GM12878 (cell line): Measurements from ENCODE around the gene DHRS4. TPM values are rescaled to one million over a fixed set of nuclear protein-coding genes. Genes with fewer than 3 reads are reported as not detected.
"Not testable (repeated sequence)": the region's sequence is repeated elsewhere in the genome, so short reads cannot be mapped to it uniquely, and the experiment has no call there.

ENCODE experiments used
- ATAC-seq: fragments of 200-7000 bp; cut with Tn5 transposase; 3 replicates; pipeline ENCODE4 v1.9.1; 2020; ENCODE audit warnings: mild to moderate bottlenecking, moderate library complexity
- BruUV-seq: library from RNA; stranded (reverse); fragments of 400-500 nt; replicated peaks from 2 replicates; lab custom pipeline; 2021; lab: Mats Ljungman, UMichigan
- CTCF ChIA-PET: fragments of 300-600 bp; sonication (Branson Sonifier 250); formaldehyde crosslinking; extraction: SDS; loops from one replicate; lab custom pipeline; 2021; ENCODE audit warnings: inconsistent platforms; lab: Yijun Ruan, JAX
- POLR2A ChIA-PET: fragments of 350-600 bp; formaldehyde crosslinking; extraction: SDS; loops from one replicate; lab custom pipeline; 2021; ENCODE audit warnings: inconsistent platforms; lab: Charles Lee
- RAD21 ChIA-PET: fragments of 300-600 bp; sonication (Branson Sonifier 250); formaldehyde crosslinking; loops from one replicate; lab custom pipeline; 2023; ENCODE audit warnings: antibody characterized with exemption; ENCODE audit not compliant: unreplicated experiment; lab: Charles Lee
- SMC1A ChIA-PET: fragments of 300-600 bp; sonication (Branson Sonifier 250); formaldehyde crosslinking; loops from one replicate; lab custom pipeline; 2023; ENCODE audit not compliant: unreplicated experiment, uncharacterized antibody; lab: Charles Lee
- DNase-seq: peaks from one replicate; pipeline ENCODE4 v3.0.0-alpha.2; 2011; ENCODE audit warnings: low read depth, low spot score
- FAIRE-seq: peaks from 3 replicates; lab custom pipeline; 2011; peaks lifted over from hg19 to GRCh38; lab: Jason Lieb, UNC
- H2AFZ ChIP-seq: 2 replicates; pipeline ENCODE4 v1.6.0; 2011; ENCODE audit warnings: low read depth, low read length, control low read depth; ENCODE audit not compliant: control insufficient read depth
- H3K27ac ChIP-seq: 2 replicates; pipeline ENCODE4 v1.5.1; 2011; ENCODE audit warnings: control low read depth; ENCODE audit not compliant: control insufficient read depth, insufficient read depth
- H3K27me3 ChIP-seq, 2 experiments: replicated peaks in 1 of 2; 2 replicates each; pipeline versions ENCODE4 v1.6.0 to v1.6.1; 2011; ENCODE audit warnings: low read length in 1 of 2; ENCODE audit not compliant: control insufficient read depth in 2 of 2, insufficient read depth in 2 of 2
- H3K36me3 ChIP-seq, 2 experiments: 2 replicates each; pipeline ENCODE4 v1.5.1; 2011; ENCODE audit warnings: low read length in 1 of 2; ENCODE audit not compliant: control insufficient read depth in 2 of 2, insufficient read depth in 2 of 2
- H3K4me1 ChIP-seq: 2 replicates; pipeline ENCODE4 v1.6.1; 2011; ENCODE audit warnings: mild to moderate bottlenecking, low read length, moderate library complexity, mixed read lengths; ENCODE audit not compliant: control insufficient read depth, insufficient read depth
- H3K4me2 ChIP-seq: 2 replicates; pipeline ENCODE4 v1.6.0; 2011; ENCODE audit warnings: control low read depth; ENCODE audit not compliant: control insufficient read depth, insufficient read depth
- H3K4me3 ChIP-seq: fragments of 200-600 bp; sonication (generic); 2 replicates; pipeline ENCODE4 v1.5.1; 2016
- H3K79me2 ChIP-seq: 2 replicates; pipeline ENCODE4 v1.6.0; 2011; ENCODE audit warnings: low read length; ENCODE audit not compliant: control insufficient read depth, insufficient read depth
- H3K9ac ChIP-seq: 2 replicates; pipeline ENCODE4 v1.8.0; 2011; ENCODE audit warnings: low read length, control low read depth, mixed read lengths; ENCODE audit not compliant: control insufficient read depth, insufficient read depth
- H3K9me3 ChIP-seq: replicated peaks from 3 replicates; pipeline ENCODE4 v1.5.1; 2011; ENCODE audit warnings: mild to moderate bottlenecking, low read length; ENCODE audit not compliant: control insufficient read depth, insufficient read depth
- H4K20me1 ChIP-seq: 2 replicates; pipeline ENCODE4 v1.6.0; 2011; ENCODE audit not compliant: control insufficient read depth, insufficient read depth
- FOXM1 ChIP-seq: IDR thresholded peaks from 2 replicates; pipeline ENCODE4 v1.6.1; 2012; ENCODE audit warnings: low read depth, mild to moderate bottlenecking, inconsistent platforms, low read length, moderate library complexity
- IKZF2 ChIP-seq, 2 experiments: fragments of 450-650 bp; IDR thresholded peaks; 2 replicates each; pipeline ENCODE4 v1.6.1; 2017; ENCODE audit warnings: mild to moderate bottlenecking in 2 of 2, moderate library complexity in 2 of 2
- whole genome bisulfite sequencing: methylation state at CpG from one replicate; pipeline ENCODE4 v1.1.6; 2016; ENCODE audit warnings: low lambda C conversion rate; ENCODE audit not compliant: insufficient replicate concordance, insufficient coverage; ENCODE audit errors: missing lambda C conversion rate; 5-methylcytosine and 5-hydroxymethylcytosine counted together
- in situ Hi-C: fragments of 300-500 bp; cut with MboI; formaldehyde crosslinking; loops from 9 replicates; pipeline ENCODE4 v1.14.3; 2018; ENCODE audit warnings: mixed read lengths
- intact Hi-C: fragments of 100-400 bp; cut with micrococcal nuclease; formaldehyde crosslinking; loops from one replicate; pipeline ENCODE4 v1.14.2; 2022; ENCODE audit not compliant: unreplicated experiment
- polyA plus RNA-seq, 11 experiments: library from polyadenylated mRNA; depleted of rRNA in 4 of 11; unstranded in 6 of 11; stranded (reverse) in 5 of 11; fragments of >200 nt; fragmentation: Nextera tagmentation in 4 of 11; fragmentation: Illumina TruSeq in 1 of 11; extraction: Ambion mirVana in 4 of 11; extraction: Trizol in 1 of 11; gene quantifications; 1 replicate in 1 of 11; 2 replicates in 10 of 11; pipeline versions ENCODE4 v1.2.1 to v1.2.3, GENCODE V29; 2011 to 2016; ENCODE audit warnings: inconsistent platforms in 2 of 11, missing spikeins in 2 of 11, low read depth in 1 of 11
- total RNA-seq, 4 experiments: library from RNA; depleted of rRNA in 3 of 4; stranded (reverse); fragments of >200 nt in 3 of 4; fragmentation: Illumina TruSeq in 1 of 4; extraction: Trizol in 1 of 4; gene quantifications; 2 replicates each; pipeline versions ENCODE4 v1.2.1 to v1.2.3, GENCODE V29; 2013 to 2021
- TF ChIP-seq, protein P1 (sequence below): fragments of 450-650 bp; IDR thresholded peaks from 2 replicates; pipeline ENCODE4 v1.6.1; 2017; ENCODE audit warnings: mild to moderate bottlenecking, low read depth, inconsistent platforms; ENCODE audit not compliant: poor library complexity, severe bottlenecking

DHRS4 gene
- total and polyA plus RNA-seq, 10 of the 15 experiments (the other 5 are each of a cell fraction or from before 2014, with no cell fraction given) = 2.4 to 38.1 (median 22.2) TPM

DNA sequence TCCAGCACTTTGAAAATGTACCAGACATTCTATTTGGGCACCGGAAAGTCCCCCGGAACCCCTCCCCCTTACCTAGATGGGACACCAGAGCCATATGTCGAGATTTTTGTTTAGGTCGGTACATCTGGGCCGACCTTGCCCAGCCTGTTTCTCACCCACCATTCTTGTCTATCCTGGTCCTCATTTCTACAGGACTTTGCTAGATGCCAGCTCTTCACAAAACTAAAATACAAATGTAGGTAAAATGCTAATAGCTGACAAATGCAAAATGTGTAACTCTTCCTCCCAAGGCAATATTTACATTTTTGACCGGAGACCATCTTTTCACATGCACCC lies 677 bp downstream of the DHRS4 start:
- H2AFZ ChIP-seq = peak overlapping the region; percentile 78
- under 1% methylated on average over 6 of the region's 6 CpGs for WGBS
- SMC1A ChIA-PET = interaction anchor here (1.2 to 1.5 kb wide), 2 partner anchors 288 to 365 kb away, joined by 3 to 4 read pairs; no protein-coding TSS in a partner anchor

DNA sequence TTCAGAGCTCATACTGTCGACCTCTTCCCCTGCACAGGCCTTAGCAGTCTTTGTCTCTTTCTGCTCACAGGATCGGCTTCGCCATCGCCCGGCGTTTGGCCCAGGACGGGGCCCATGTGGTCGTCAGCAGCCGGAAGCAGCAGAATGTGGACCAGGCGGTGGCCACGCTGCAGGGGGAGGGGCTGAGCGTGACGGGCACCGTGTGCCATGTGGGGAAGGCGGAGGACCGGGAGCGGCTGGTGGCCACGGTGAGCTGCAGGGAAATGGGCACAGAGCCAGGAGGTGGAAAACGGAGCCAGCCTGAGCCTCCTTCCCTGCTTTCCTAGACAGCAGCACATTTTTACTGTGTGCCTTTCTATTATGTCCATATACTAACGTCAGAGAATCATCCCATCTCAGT lies 1.4 kb downstream of the DHRS4 start:
- SMC1A ChIA-PET = interaction anchor here (1.2 to 1.5 kb wide), 2 partner anchors 289 to 366 kb away, joined by 3 to 4 read pairs; no protein-coding TSS in a partner anchor
- FAIRE-seq, H2AFZ ChIP-seq, H3K27ac ChIP-seq, H3K79me2 ChIP-seq, DNase-seq, in situ Hi-C loops, H3K27me3 ChIP-seq, H3K36me3 ChIP-seq, H3K9ac ChIP-seq, H4K20me1 ChIP-seq, RAD21 ChIA-PET, H3K4me1 ChIP-seq, ATAC-seq, BruUV-seq, H3K4me2 ChIP-seq, H3K9me3 ChIP-seq: not testable (repeated sequence)
- CTCF ChIA-PET = interaction anchor here (0.6 to 1.4 kb wide), 3 partner anchors 324 to 387 kb away, joined by 3 to 5 read pairs (median 3); no protein-coding TSS in a partner anchor
- whole genome bisulfite sequencing = 81% methylated on average over 13 of the region's 20 CpGs
- POLR2A ChIA-PET = interaction anchor here (0.5 kb wide), 1 partner anchor 139 kb away, joined by 3 read pairs; no protein-coding TSS in a partner anchor
- H3K4me3 ChIP-seq = peak overlapping the region; percentile 73; the same call in 1 of the 2 replicates
- intact Hi-C loops = loop anchor here (5.0 kb wide), 1 partner anchor 368 kb away; no protein-coding TSS in a partner anchor

More for the DNA sequence above, 677 bp downstream of the DHRS4 start:
- H3K4me1 ChIP-seq, H3K36me3 ChIP-seq, in situ Hi-C loops, H4K20me1 ChIP-seq, H3K9me3 ChIP-seq, H3K79me2 ChIP-seq, FAIRE-seq, DNase-seq, BruUV-seq, H3K27me3 ChIP-seq: not testable (repeated sequence)
- peak overlapping the region; percentile 78 for H3K27ac ChIP-seq
- peak overlapping the region; percentile 73 for H3K4me3 ChIP-seq
- intact Hi-C loops = loop anchor here (5.0 kb wide), 1 partner anchor 367 kb away; no protein-coding TSS in a partner anchor
- peak overlapping the region; percentile 81 for H3K9ac ChIP-seq
- TF ChIP-seq, protein P1, sequence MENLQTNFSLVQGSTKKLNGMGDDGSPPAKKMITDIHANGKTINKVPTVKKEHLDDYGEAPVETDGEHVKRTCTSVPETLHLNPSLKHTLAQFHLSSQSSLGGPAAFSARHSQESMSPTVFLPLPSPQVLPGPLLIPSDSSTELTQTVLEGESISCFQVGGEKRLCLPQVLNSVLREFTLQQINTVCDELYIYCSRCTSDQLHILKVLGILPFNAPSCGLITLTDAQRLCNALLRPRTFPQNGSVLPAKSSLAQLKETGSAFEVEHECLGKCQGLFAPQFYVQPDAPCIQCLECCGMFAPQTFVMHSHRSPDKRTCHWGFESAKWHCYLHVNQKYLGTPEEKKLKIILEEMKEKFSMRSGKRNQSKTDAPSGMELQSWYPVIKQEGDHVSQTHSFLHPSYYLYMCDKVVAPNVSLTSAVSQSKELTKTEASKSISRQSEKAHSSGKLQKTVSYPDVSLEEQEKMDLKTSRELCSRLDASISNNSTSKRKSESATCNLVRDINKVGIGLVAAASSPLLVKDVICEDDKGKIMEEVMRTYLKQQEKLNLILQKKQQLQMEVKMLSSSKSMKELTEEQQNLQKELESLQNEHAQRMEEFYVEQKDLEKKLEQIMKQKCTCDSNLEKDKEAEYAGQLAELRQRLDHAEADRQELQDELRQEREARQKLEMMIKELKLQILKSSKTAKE = peak; percentile 2
- TF ChIP-seq IKZF2 (IDR thresholded peaks at IDR 0.05) = 0 out of 4 replicates have a peak, but pooled peaks of 1 of the 2 experiments have one; percentile 6
- TF ChIP-seq FOXM1 = 0 out of 2 replicates have a peak, but pooled peaks have one; percentile 7
- CTCF ChIA-PET = interaction anchor here (0.6 to 1.9 kb wide), 4 partner anchors 323 to 387 kb away, joined by 3 to 5 read pairs (median 4); no protein-coding TSS in a partner anchor
- RAD21 ChIA-PET = interaction anchor here (1.3 kb wide), 1 partner anchor 323 kb away, joined by 3 read pairs; no protein-coding TSS in a partner anchor
- POLR2A ChIA-PET = interaction anchor here (0.5 kb wide), 1 partner anchor 139 kb away, joined by 3 read pairs; no protein-coding TSS in a partner anchor
- peak; percentile 43 for ATAC-seq
- H3K4me2 ChIP-seq = peak overlapping the region; percentile 75

DNA sequence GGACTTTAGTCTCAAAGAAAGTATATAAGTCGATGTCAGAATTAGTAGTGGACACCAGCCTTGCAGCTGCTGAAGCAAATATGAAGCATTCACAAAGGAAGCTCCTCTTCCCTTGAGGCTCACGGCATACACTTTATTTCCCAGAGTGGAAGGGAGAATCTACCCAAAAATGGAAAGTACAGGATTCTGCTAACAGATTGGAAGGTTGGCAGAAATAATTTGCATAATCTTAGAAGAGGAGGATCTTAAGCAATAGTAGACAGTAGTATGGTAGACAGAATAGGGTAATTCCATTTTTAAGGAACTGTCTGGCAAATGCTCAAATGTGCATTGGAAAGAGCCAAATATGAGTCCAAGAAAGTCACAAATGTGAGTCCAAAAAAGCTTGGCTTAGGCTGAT lies 2.2 kb downstream of the DHRS4 start:
- H3K4me3 ChIP-seq, RAD21 ChIA-PET, H3K4me2 ChIP-seq, H3K79me2 ChIP-seq, H3K9ac ChIP-seq, FAIRE-seq, H3K27me3 ChIP-seq, BruUV-seq, H3K36me3 ChIP-seq, H3K4me1 ChIP-seq, POLR2A ChIA-PET, intact Hi-C loops, in situ Hi-C loops, H4K20me1 ChIP-seq, H3K27ac ChIP-seq, ATAC-seq, H3K9me3 ChIP-seq, H2AFZ ChIP-seq, DNase-seq: not testable (repeated sequence)
- 97% methylated on average over 2 of the region's 2 CpGs for WGBS
- CTCF ChIA-PET = interaction anchor here (1.8 kb wide), 1 partner anchor 324 kb away, joined by 5 read pairs; no protein-coding TSS in a partner anchor
- SMC1A ChIA-PET = interaction anchor here (1.5 kb wide), 1 partner anchor 367 kb away, joined by 3 read pairs; no protein-coding TSS in a partner anchor
